HG03354 (cell line): ENCODE measurements around the gene WFIKKN1.

Experiments
- ATAC-seq: cut with Tn5 transposase; IDR thresholded peaks from one replicate; pipeline ENCODE4 v1.9.1; 2021; ENCODE audit warnings: mild to moderate bottlenecking; ENCODE audit not compliant: unreplicated experiment, poor library complexity, severe bottlenecking

The WFIKKN1 gene

GRCh38 chr16:668519-669171 is 37.9 kb downstream of the WFIKKN1 start:
- peak; percentile 8 for ATAC-seq

- ATAC-seq = no peak
These were observed 38.9 kb downstream of the WFIKKN1 start for GRCh38 chr16:669666-670065.

- ATAC-seq = no peak
These were observed 39.9 kb downstream of the WFIKKN1 start for GRCh38 chr16:670485-671352.

GRCh38 chr16:671353-672131 is 40.8 kb downstream of the WFIKKN1 start:
- no peak for ATAC-seq

- no peak for ATAC-seq
These were observed 41.6 kb downstream of the WFIKKN1 start for GRCh38 chr16:672371-672770.

- no peak for ATAC-seq
These were observed 42.1 kb downstream of the WFIKKN1 start for GRCh38 chr16:672851-673250.

GRCh38 chr16:673399-673991 is 42.7 kb downstream of the WFIKKN1 start:
- ATAC-seq = no peak

GRCh38 chr16:674214-674881 is 43.6 kb downstream of the WFIKKN1 start:
- ATAC-seq = no peak

GRCh38 chr16:674968-675883 is 44.4 kb downstream of the WFIKKN1 start, which contains the start of gene RHBDL1:
Gene RHBDL1 (plus strand): TSS chr16:675671. CDS start chr16:675791, 120 bp downstream.
- no peak for ATAC-seq

- ATAC-seq = no peak
These were observed 45.2 kb downstream of the WFIKKN1 start for GRCh38 chr16:675884-676564.

GRCh38 chr16:676565-676902 is 45.7 kb downstream of the WFIKKN1 start:
- no peak for ATAC-seq

- ATAC-seq = no peak
These were observed 46.1 kb downstream of the WFIKKN1 start for GRCh38 chr16:676913-677312.

- no peak for ATAC-seq
These were observed 46.8 kb downstream of the WFIKKN1 start for GRCh38 chr16:677316-678190.

- no peak for ATAC-seq
These were observed 47.5 kb downstream of the WFIKKN1 start for GRCh38 chr16:678209-678857.

GRCh38 chr16:678858-679813 is 48.4 kb downstream of the WFIKKN1 start:
- ATAC-seq = no peak
